ENCODE results near the gene SHISA6. TPM values are rescaled to one million over a fixed set of nuclear protein-coding genes. Genes with fewer than 3 reads are reported as not detected.

The SHISA6 gene
- total RNA-seq, 1 experiment from 2014 or later: 2.9 TPM

- Histone ChIP-seq H2AFZ (ENCODE audit: low read length) (no peak overlapping the region), H2AK5ac (ENCODE audit: insufficient read length, low read length) (no peak overlapping the region), H3K18ac (ENCODE audit: insufficient read length, low read depth, low read length) (no peak overlapping the region), H3K23ac (ENCODE audit: insufficient read length, low read depth, low read length) (no peak overlapping the region), H3K23me2 (ENCODE audit: insufficient read length, low read depth, low read length, poor library complexity, severe bottlenecking) (no peaks in the 10 kb centered on the region), H3K27ac (ENCODE audit: insufficient read length, low read depth, low read length) (no peak overlapping the region), H2BK12ac (ENCODE audit: insufficient read length, low read depth, low read length) (no peak overlapping the region), H2BK5ac (ENCODE audit: insufficient read length, low read length) (no peak overlapping the region), H3K9ac (ENCODE audit: extremely low read depth, insufficient read length, low read length) (no peak overlapping the region), H3K4me1 (ENCODE audit: insufficient read depth, low read length) (no peaks in the 10 kb centered on the region; the same call in 1 of the 2 replicates), H2BK15ac (ENCODE audit: low read depth, low read length) (no peak overlapping the region), H3K9me3 (ENCODE audit: control insufficient read depth, low read depth, low read length) (no peaks in the 10 kb centered on the region), H4K20me1 (ENCODE audit: control insufficient read depth, insufficient read depth, insufficient read length) (no peaks in the 10 kb centered on the region), H4K5ac (ENCODE audit: insufficient read length, low read depth, low read length) (no peak overlapping the region), H2BK120ac (ENCODE audit: low read depth, low read length, poor library complexity, severe bottlenecking) (no peak overlapping the region), H3K4ac (ENCODE audit: low read depth, low read length) (no peak overlapping the region), H4K91ac (ENCODE audit: insufficient read length, low read depth, low read length) (no peak overlapping the region), H2BK20ac (ENCODE audit: low read depth, low read length, poor library complexity, severe bottlenecking) (no peak overlapping the region), H4K8ac (replicated peaks; ENCODE audit: insufficient read length, low read depth, low read length) (no peak overlapping the region), H3K14ac (ENCODE audit: insufficient read depth, low read length) (no peak overlapping the region), H3T11ph (ENCODE audit: low read length) (no peak overlapping the region), H3K27me3 (ENCODE audit: insufficient read depth, low read length) (no peaks in the 10 kb centered on the region), H3K79me2 (ENCODE audit: insufficient read depth, low read length) (no peaks in the 10 kb centered on the region), H3K79me1 (ENCODE audit: insufficient read depth, low read depth, low read length, poor library complexity, severe bottlenecking) (no peaks in the 10 kb centered on the region), H3K56ac (ENCODE audit: insufficient read length, low read depth, low read length) (no peak overlapping the region), H3K4me2 (ENCODE audit: insufficient read depth, insufficient read length, low read length) (no peak overlapping the region)
- DNase-seq: no peak
- peaks cover 30 to 34% of the 10 kb centered on the region in 2 experiments for H3K4me1 Mint-ChIP-seq
- peaks cover 7% of the 10 kb centered on the region for H3K27me3 Mint-ChIP-seq (ENCODE audit: low read depth)
- no peak for TF ChIP-seq CTCF (conservative IDR thresholded peaks at IDR 0.05)
- WGBS (ENCODE audit: extremely low coverage, insufficient read length, low lambda C conversion rate): no CpG with 5 or more reads among the region's 11 CpGs
- peak overlapping the region in 1 of 2 experiments; percentile 5; a peak in 2 of 5 replicates for H3K4me3 Mint-ChIP-seq
- H3K27ac Mint-ChIP-seq: peak overlapping the region in 2 of 3 experiments; percentile 24 to 37; a peak in 3 of 7 replicates
- no peaks in the 10 kb centered on the region for H3K36me3 Mint-ChIP-seq (ENCODE audit: insufficient read depth in 1 of 3, low read depth in 3 of 3)
- no peaks in the 10 kb centered on the region; a peak in 1 of 5 replicates for H3K9me3 Mint-ChIP-seq
Observed at GRCh38 chr17:11256877-11257276, 15.9 kb downstream of the SHISA6 start.
